Measurements from ENCODE around the gene PANX3. TPM values are rescaled to one million over a fixed set of nuclear protein-coding genes. Genes with fewer than 3 reads are reported as not detected.

The PANX3 gene
- total and polyA plus RNA-seq, 2 of the 13 experiments (the other 11 are each of a cell fraction or from before 2014, with no cell fraction given) = not detected

- TF ChIP-seq KIAA2018 (CRISPR knock-in tag; IDR thresholded peaks at IDR 0.05; ENCODE audit: borderline replicate concordance) = no peak
- 0 out of 2 replicates have a peak, but pooled peaks have one; percentile 25 for TF ChIP-seq NFYC (CRISPR knock-in tag; IDR thresholded peaks at IDR 0.05)
- peak; percentile 50; the same call in 1 of the 2 replicates for TF ChIP-seq RNF2 (conservative IDR thresholded peaks at IDR 0.05; ENCODE audit: low read depth)
- 0 out of 2 replicates have a peak, but pooled peaks have one; percentile 40 for TF ChIP-seq TIGD3 (CRISPR knock-in tag; IDR thresholded peaks at IDR 0.05; ENCODE audit: borderline replicate concordance)
- no peak; the same call in 1 of the 2 replicates for TF ChIP-seq ZBTB43 (CRISPR knock-in tag; conservative IDR thresholded peaks at IDR 0.05)
- no peak for TF ChIP-seq ZNF138 (CRISPR knock-in tag; IDR thresholded peaks at IDR 0.05; ENCODE audit: low read depth)
- no peak for TF ChIP-seq SNAPC5 (CRISPR knock-in tag; IDR thresholded peaks at IDR 0.05; ENCODE audit: borderline replicate concordance)
- TF ChIP-seq ZKSCAN5 (CRISPR knock-in tag; IDR thresholded peaks at IDR 0.05) = no peak
- TF ChIP-seq GMEB1 (CRISPR knock-in tag; IDR thresholded peaks at IDR 0.05; ENCODE audit: borderline replicate concordance) = peak; percentile 71; the same call in 1 of the 2 replicates
Observed at GRCh38 chr11:124622531-124623451, 11.6 kb downstream of the PANX3 start, which contains the start of gene TBRG1 (continued).
